GM23338 (cell line): Measurements from ENCODE around the gene TBC1D10B. TPM values are rescaled to one million over a fixed set of nuclear protein-coding genes. Genes with fewer than 3 reads are reported as not detected.

Experiments
- ATAC-seq: fragments of 200-7000 bp; cut with Tn5 transposase; 3 replicates; pipeline ENCODE4 v1.9.1; 2020
- DNase-seq: peaks from one replicate; pipeline ENCODE4 v3.0.0-alpha.2; 2015; ENCODE audit warnings: low spot score
- H2AFZ ChIP-seq: fragments of 200-600 bp; sonication (generic); 2 replicates; pipeline ENCODE4 v1.8.0; 2016; ENCODE audit warnings: antibody characterized with exemption, mild to moderate bottlenecking, moderate library complexity
- H3F3A ChIP-seq: fragments of 200-600 bp; sonication (generic); replicated peaks from 2 replicates; pipeline ENCODE4 v1.8.0; 2017; ENCODE audit warnings: antibody characterized with exemption, mixed run types, low read depth
- H3K27ac ChIP-seq: fragments of 200-600 bp; sonication (generic); 2 replicates; pipeline ENCODE4 v1.6.1; 2016; ENCODE audit warnings: low read depth
- H3K27me3 ChIP-seq: fragments of 200-600 bp; sonication (generic); 2 replicates; pipeline ENCODE4 v1.8.0; 2016; ENCODE audit warnings: mild to moderate bottlenecking, mixed run types, moderate library complexity; ENCODE audit not compliant: insufficient read depth
- H3K36me3 ChIP-seq: fragments of 200-600 bp; sonication (generic); 2 replicates; pipeline ENCODE4 v1.8.0; 2016; ENCODE audit warnings: mild to moderate bottlenecking; ENCODE audit not compliant: insufficient read depth
- H3K4me1 ChIP-seq: fragments of 200-600 bp; sonication (generic); 2 replicates; pipeline ENCODE4 v1.8.0; 2016; ENCODE audit warnings: mild to moderate bottlenecking, moderate library complexity; ENCODE audit not compliant: insufficient read depth
- H3K4me2 ChIP-seq: fragments of 200-600 bp; sonication (generic); 2 replicates; pipeline ENCODE4 v1.7.1; 2017; ENCODE audit warnings: mixed run types
- H3K4me3 ChIP-seq: fragments of 200-600 bp; sonication (generic); 2 replicates; pipeline ENCODE4 v1.6.1; 2016; ENCODE audit warnings: mixed run types
- H3K79me2 ChIP-seq: fragments of 200-600 bp; sonication (generic); replicated peaks from 2 replicates; pipeline ENCODE4 v1.8.0; 2017; ENCODE audit warnings: mild to moderate bottlenecking; ENCODE audit not compliant: insufficient read depth
- H3K9me2 ChIP-seq: fragments of 200-600 bp; sonication (generic); 2 replicates; pipeline ENCODE4 v1.8.0; 2017; ENCODE audit not compliant: insufficient read depth
- H4K20me1 ChIP-seq: fragments of 200-600 bp; sonication (generic); replicated peaks from 2 replicates; pipeline ENCODE4 v1.8.0; 2017; ENCODE audit warnings: mild to moderate bottlenecking; ENCODE audit not compliant: insufficient read depth
- H3K27ac Mint-ChIP-seq: 2 replicates; pipeline ENCODE4 v1.8.0; 2020; ENCODE audit warnings: inconsistent platforms, mild to moderate bottlenecking, moderate library complexity, mixed read lengths
- H3K27me3 Mint-ChIP-seq: 3 replicates; pipeline ENCODE4 v1.8.0; 2022; ENCODE audit warnings: low read depth, mild to moderate bottlenecking, moderate library complexity, mixed read lengths, inconsistent platforms; ENCODE audit not compliant: insufficient read depth, poor library complexity
- H3K36me3 Mint-ChIP-seq: 3 replicates; pipeline ENCODE4 v1.8.0; 2021; ENCODE audit warnings: low read depth, mild to moderate bottlenecking, inconsistent platforms, moderate library complexity, mixed read lengths
- H3K4me1 Mint-ChIP-seq: 3 replicates; pipeline ENCODE4 v1.8.0; 2020; ENCODE audit warnings: mild to moderate bottlenecking, inconsistent platforms, mixed read lengths
- H3K4me3 Mint-ChIP-seq: 3 replicates; pipeline ENCODE4 v1.8.0; 2021; ENCODE audit warnings: moderate library complexity, mild to moderate bottlenecking, inconsistent platforms, mixed read lengths
- H3K9me3 Mint-ChIP-seq: 3 replicates; pipeline ENCODE4 v1.8.0; 2020; ENCODE audit warnings: moderate library complexity, mild to moderate bottlenecking, inconsistent platforms, mixed read lengths
- CREB1 ChIP-seq: fragments of 250-450 bp; sonication (Bioruptor Pico); IDR thresholded peaks from 2 replicates; pipeline ENCODE4 v1.5.0; 2020; ENCODE audit warnings: low read depth, mild to moderate bottlenecking, moderate library complexity
- CTCF ChIP-seq, 2 experiments: fragments of 200-600 bp in 1 of 2; sonication (generic) in 1 of 2; conservative IDR thresholded peaks; 2 replicates each; pipeline versions ENCODE4 v1.5.1 to v1.6.1; 2016 to 2017; ENCODE audit warnings: antibody characterized with exemption in 2 of 2, low read depth in 2 of 2, mild to moderate bottlenecking in 2 of 2, moderate library complexity in 1 of 2
- ETS1 ChIP-seq: IDR thresholded peaks from 2 replicates; pipeline ENCODE4 v1.6.1; 2016; ENCODE audit warnings: antibody characterized with exemption
- EZH2phosphoT487 ChIP-seq: fragments of 200-600 bp; sonication (generic); IDR thresholded peaks from one replicate; pipeline ENCODE4 v1.8.1; 2018; ENCODE audit warnings: antibody characterized with exemption; ENCODE audit not compliant: unreplicated experiment
- JUNB ChIP-seq: IDR thresholded peaks from one replicate; pipeline ENCODE4 v1.6.1; 2016; ENCODE audit warnings: antibody characterized with exemption; ENCODE audit not compliant: unreplicated experiment
- NANOG ChIP-seq: IDR thresholded peaks from 2 replicates; pipeline ENCODE4 v1.6.1; 2016; ENCODE audit warnings: antibody characterized with exemption, borderline replicate concordance
- POLR2AphosphoS5 ChIP-seq: IDR thresholded peaks from 2 replicates; pipeline ENCODE4 v1.6.1; 2016; ENCODE audit warnings: antibody characterized with exemption, low read depth
- STAT1 ChIP-seq: IDR thresholded peaks from one replicate; pipeline ENCODE4 v1.6.1; 2016; ENCODE audit warnings: antibody characterized with exemption; ENCODE audit not compliant: unreplicated experiment
- ZNF114 ChIP-seq: fragments of 250-450 bp; sonication (Bioruptor Pico); IDR thresholded peaks from 2 replicates; pipeline ENCODE4 v1.5.0; 2020; ENCODE audit warnings: mild to moderate bottlenecking, moderate library complexity
- ZNF331 ChIP-seq: fragments of 250-450 bp; sonication (Bioruptor Pico); IDR thresholded peaks from 2 replicates; pipeline ENCODE4 v1.5.0; 2020; ENCODE audit warnings: low read depth, mild to moderate bottlenecking, moderate library complexity
- polyA plus RNA-seq: library from polyadenylated mRNA; unstranded; fragments of >200 nt; fragmentation: Nextera tagmentation; extraction: Ambion mirVana; gene quantifications from 2 replicates; pipeline ENCODE4 v1.2.1, GENCODE V29; 2016
- total RNA-seq: library from RNA; depleted of rRNA; stranded (reverse); fragments of >200 nt; shearing (Covaris generic); gene quantifications from 2 replicates; pipeline ENCODE4 v1.2.3, GENCODE V29; 2014
- TF ChIP-seq, protein P1 (sequence below): IDR thresholded peaks from one replicate; pipeline ENCODE4 v1.6.1; 2018; ENCODE audit warnings: antibody characterized with exemption; ENCODE audit not compliant: unreplicated experiment

TBC1D10B gene
- total and polyA plus RNA-seq, 2 experiments from 2014 or later: 13.3 to 30.8 TPM

- H3K4me1 ChIP-seq: peaks cover 11% of the 10 kb centered on the region
- peaks cover 9% of the 10 kb centered on the region; the same call in 2 of the 3 replicates for H3K36me3 Mint-ChIP-seq
- no peak overlapping the region for H3K27ac Mint-ChIP-seq
- no peaks in the 10 kb centered on the region for H3K36me3 ChIP-seq
- H3K4me1 Mint-ChIP-seq: peaks cover 33% of the 10 kb centered on the region
- no peaks in the 10 kb centered on the region for H3K9me3 Mint-ChIP-seq
- DNase-seq (peak; percentile 29), ATAC-seq (peak; percentile 0; the same call in 2 of the 3 replicates)
- H3K4me3 Mint-ChIP-seq: peak overlapping the region; percentile 78
- H2AFZ ChIP-seq: no peak overlapping the region
- no peak for TF ChIP-seq CREB1
- TF ChIP-seq ZNF114 (CRISPR knock-in tag): no peak
- TF ChIP-seq JUNB: no peak
- no peak overlapping the region for H3K27ac ChIP-seq
- peaks cover 10% of the 10 kb centered on the region; the same call in 1 of the 2 replicates for H4K20me1 ChIP-seq
- H3K9me2 ChIP-seq: no peaks in the 10 kb centered on the region
- peak overlapping the region; percentile 98 for H3K4me2 ChIP-seq
- peaks cover 19% of the 10 kb centered on the region for H3K27me3 Mint-ChIP-seq
- H3F3A ChIP-seq: no peaks in the 10 kb centered on the region
- peak overlapping the region; percentile 85 for H3K4me3 ChIP-seq
- no peaks in the 10 kb centered on the region for H3K27me3 ChIP-seq
- peaks cover 37% of the 10 kb centered on the region for H3K79me2 ChIP-seq
Observed at GRCh38 chr16:30369091-30369937, 980 bp downstream of the TBC1D10B start.

GRCh38 chr16:30368792-30369090 is 1.6 kb downstream of the TBC1D10B start:
- no peaks in the 10 kb centered on the region for H3K27me3 ChIP-seq
- ATAC-seq (no peak), DNase-seq (no peak)
- Mint-ChIP-seq H3K36me3 (peaks cover 9% of the 10 kb centered on the region; the same call in 2 of the 3 replicates), H3K4me1 (peaks cover 33% of the 10 kb centered on the region), H3K4me3 (peak overlapping the region; percentile 78), H3K27me3 (peaks cover 19% of the 10 kb centered on the region), H3K9me3 (no peaks in the 10 kb centered on the region), H3K27ac (no peak overlapping the region)
- H3K79me2 ChIP-seq: peaks cover 40% of the 10 kb centered on the region
- peaks cover 10% of the 10 kb centered on the region; the same call in 1 of the 2 replicates for H4K20me1 ChIP-seq
- no peaks in the 10 kb centered on the region for H3K36me3 ChIP-seq
- H3K9me2 ChIP-seq: no peaks in the 10 kb centered on the region
- peak overlapping the region; percentile 85 for H3K4me3 ChIP-seq
- H3K4me2 ChIP-seq: peak overlapping the region; percentile 98
- H3K27ac ChIP-seq: no peak overlapping the region
- peaks cover 11% of the 10 kb centered on the region for H3K4me1 ChIP-seq
- H2AFZ ChIP-seq: no peak overlapping the region
- H3F3A ChIP-seq: no peaks in the 10 kb centered on the region
- no peak for TF ChIP-seq POLR2AphosphoS5
- no peak for TF ChIP-seq ZNF114 (CRISPR knock-in tag)
- no peak for TF ChIP-seq STAT1
- TF ChIP-seq CREB1: no peak
- no peak for TF ChIP-seq JUNB
- TF ChIP-seq CTCF (conservative IDR thresholded peaks at IDR 0.05; ENCODE audit: low read depth in 2 of 2): no peak
- no peak for TF ChIP-seq EZH2phosphoT487
- no peak for TF ChIP-seq ETS1
- TF ChIP-seq ZNF331: no peak
- TF ChIP-seq NANOG: no peak
- TF ChIP-seq, protein P1, sequence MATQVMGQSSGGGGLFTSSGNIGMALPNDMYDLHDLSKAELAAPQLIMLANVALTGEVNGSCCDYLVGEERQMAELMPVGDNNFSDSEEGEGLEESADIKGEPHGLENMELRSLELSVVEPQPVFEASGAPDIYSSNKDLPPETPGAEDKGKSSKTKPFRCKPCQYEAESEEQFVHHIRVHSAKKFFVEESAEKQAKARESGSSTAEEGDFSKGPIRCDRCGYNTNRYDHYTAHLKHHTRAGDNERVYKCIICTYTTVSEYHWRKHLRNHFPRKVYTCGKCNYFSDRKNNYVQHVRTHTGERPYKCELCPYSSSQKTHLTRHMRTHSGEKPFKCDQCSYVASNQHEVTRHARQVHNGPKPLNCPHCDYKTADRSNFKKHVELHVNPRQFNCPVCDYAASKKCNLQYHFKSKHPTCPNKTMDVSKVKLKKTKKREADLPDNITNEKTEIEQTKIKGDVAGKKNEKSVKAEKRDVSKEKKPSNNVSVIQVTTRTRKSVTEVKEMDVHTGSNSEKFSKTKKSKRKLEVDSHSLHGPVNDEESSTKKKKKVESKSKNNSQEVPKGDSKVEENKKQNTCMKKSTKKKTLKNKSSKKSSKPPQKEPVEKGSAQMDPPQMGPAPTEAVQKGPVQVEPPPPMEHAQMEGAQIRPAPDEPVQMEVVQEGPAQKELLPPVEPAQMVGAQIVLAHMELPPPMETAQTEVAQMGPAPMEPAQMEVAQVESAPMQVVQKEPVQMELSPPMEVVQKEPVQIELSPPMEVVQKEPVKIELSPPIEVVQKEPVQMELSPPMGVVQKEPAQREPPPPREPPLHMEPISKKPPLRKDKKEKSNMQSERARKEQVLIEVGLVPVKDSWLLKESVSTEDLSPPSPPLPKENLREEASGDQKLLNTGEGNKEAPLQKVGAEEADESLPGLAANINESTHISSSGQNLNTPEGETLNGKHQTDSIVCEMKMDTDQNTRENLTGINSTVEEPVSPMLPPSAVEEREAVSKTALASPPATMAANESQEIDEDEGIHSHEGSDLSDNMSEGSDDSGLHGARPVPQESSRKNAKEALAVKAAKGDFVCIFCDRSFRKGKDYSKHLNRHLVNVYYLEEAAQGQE: no peak
